ENCODE data around the gene PIGL.

- TF ChIP-seq EZH2 (IDR thresholded peaks at IDR 0.05; ENCODE audit: low read length, missing control alignments), result no peak
- TF ChIP-seq CTCF (conservative IDR thresholded peaks at IDR 0.05 in 1 of 2, IDR thresholded peaks at IDR 0.05 in 1 of 2; ENCODE audit: low read depth in 1 of 2, low read length in 2 of 2), result no peak
These were observed 154.7 kb downstream of the PIGL start for GRCh38 chr17:16371742-16372141.
